C4-2B (cell line): ENCODE measurements around the gene SPATA21.

Experiments used
- CTCF ChIP-seq: fragments of 450-650 bp; conservative IDR thresholded peaks from 2 replicates; pipeline ENCODE4 v1.5.1; 2017; ENCODE audit warnings: mild to moderate bottlenecking
- ZFX ChIP-seq: fragments of 450-650 bp; IDR thresholded peaks from 2 replicates; pipeline ENCODE4 v1.6.1; 2017

- no peak for TF ChIP-seq CTCF
- no peak for TF ChIP-seq ZFX
These were observed 5.0 kb upstream of the SPATA21 start for GRCh38 chr1:16442265-16442664.
